HAP-1 (cell line): Measurements from ENCODE around the gene EMC9.
"Not testable (repeated sequence)": the region's sequence is repeated elsewhere in the genome, so short reads cannot be mapped to it uniquely, and the experiment has no call there.

Experiments
- DNase-seq, 2 experiments: peaks; one replicate each; pipeline ENCODE4 v3.0.0-alpha.2; 2016 to 2020; ENCODE audit warnings: low spot score in 2 of 2
- H3K27me3 ChIP-seq: fragments of 250-450 bp; sonication (Bioruptor Pico); 2 replicates; pipeline ENCODE4 v1.5.1; 2020; ENCODE audit warnings: low read depth, mild to moderate bottlenecking, moderate library complexity
- H3K36me3 ChIP-seq: fragments of 250-450 bp; sonication (Bioruptor Pico); replicated peaks from 2 replicates; pipeline ENCODE4 v1.5.1; 2020; ENCODE audit warnings: mild to moderate bottlenecking
- H3K4me1 ChIP-seq: fragments of 250-450 bp; sonication (Bioruptor Pico); 2 replicates; pipeline ENCODE4 v1.5.1; 2020; ENCODE audit warnings: mild to moderate bottlenecking
- H3K4me3 ChIP-seq: fragments of 250-450 bp; sonication (Bioruptor Pico); 2 replicates; pipeline ENCODE4 v1.5.1; 2020; ENCODE audit warnings: mild to moderate bottlenecking, moderate library complexity
- H3K9me3 ChIP-seq: fragments of 250-450 bp; sonication (Bioruptor Pico); 2 replicates; pipeline ENCODE4 v1.5.1; 2020; ENCODE audit warnings: mild to moderate bottlenecking, moderate library complexity
- in situ Hi-C: fragments of 300-500 bp; cut with MboI; formaldehyde crosslinking; loops from 3 replicates; pipeline ENCODE4 v1.14.3; 2020; ENCODE audit warnings: low sequenced_read_pairs, inconsistent platforms, mixed read lengths

EMC9 gene

DNA sequence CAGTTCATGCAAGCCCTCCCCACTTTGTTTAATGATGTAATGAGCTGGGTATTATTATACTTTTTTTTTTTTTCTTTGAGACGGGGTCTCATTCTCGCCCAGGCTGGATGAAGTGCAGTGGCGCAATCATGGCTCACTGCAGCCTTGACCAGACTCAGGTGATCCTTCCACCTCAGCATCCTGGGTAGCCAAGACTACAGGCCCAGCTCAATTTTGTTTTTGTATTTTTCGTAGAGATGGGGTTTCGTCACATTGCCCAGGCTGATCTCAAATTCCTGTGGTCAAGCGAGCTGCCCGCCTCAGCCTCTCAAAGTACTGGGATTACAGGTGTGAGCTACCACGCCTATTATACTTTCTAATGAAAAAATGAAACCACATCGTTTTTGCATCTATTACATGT is 31.3 kb downstream of the EMC9 start:
- H3K4me3 ChIP-seq = no peak overlapping the region
- H3K27me3 ChIP-seq = no peaks in the 10 kb centered on the region
- DNase-seq = no peak
- in situ Hi-C loops = no loop called here
- H3K36me3 ChIP-seq = 0 out of 2 replicates have a peak, but pooled peaks cover 3% of the 10 kb centered on the region
- no peaks in the 10 kb centered on the region for H3K4me1 ChIP-seq
- H3K9me3 ChIP-seq = no peaks in the 10 kb centered on the region

DNA sequence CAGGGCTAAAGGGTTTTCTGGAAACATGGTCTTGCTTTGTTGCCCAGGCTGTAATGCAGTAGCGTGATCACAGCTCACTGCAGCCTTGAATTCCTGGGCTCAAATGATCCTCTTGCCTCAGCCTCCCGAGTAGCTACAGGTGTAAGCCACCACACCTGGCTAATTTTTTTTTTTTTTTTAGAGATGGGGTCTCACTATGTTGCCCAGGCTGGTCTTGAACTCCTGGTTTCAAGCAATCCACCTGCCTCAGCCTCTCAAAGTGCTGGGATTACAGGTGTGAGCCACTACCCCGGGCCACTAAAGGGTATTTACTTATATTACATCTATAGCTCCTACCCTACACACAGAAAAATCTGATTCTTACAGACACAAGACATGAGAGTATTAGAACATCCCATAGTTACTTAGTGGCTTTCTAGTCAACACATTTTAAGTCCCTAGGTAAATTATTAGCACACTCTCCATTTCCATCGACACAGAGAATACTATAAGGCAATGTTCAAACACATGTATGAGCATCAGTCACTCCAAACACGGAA is 33.0 kb downstream of the EMC9 start:
- in situ Hi-C loops = no loop called here
- peaks cover 12% of the 10 kb centered on the region for H3K36me3 ChIP-seq
- no peak for DNase-seq
- no peaks in the 10 kb centered on the region for H3K4me1 ChIP-seq
- H3K4me3 ChIP-seq = no peak overlapping the region
- no peaks in the 10 kb centered on the region for H3K27me3 ChIP-seq
- H3K9me3 ChIP-seq = no peaks in the 10 kb centered on the region

DNA sequence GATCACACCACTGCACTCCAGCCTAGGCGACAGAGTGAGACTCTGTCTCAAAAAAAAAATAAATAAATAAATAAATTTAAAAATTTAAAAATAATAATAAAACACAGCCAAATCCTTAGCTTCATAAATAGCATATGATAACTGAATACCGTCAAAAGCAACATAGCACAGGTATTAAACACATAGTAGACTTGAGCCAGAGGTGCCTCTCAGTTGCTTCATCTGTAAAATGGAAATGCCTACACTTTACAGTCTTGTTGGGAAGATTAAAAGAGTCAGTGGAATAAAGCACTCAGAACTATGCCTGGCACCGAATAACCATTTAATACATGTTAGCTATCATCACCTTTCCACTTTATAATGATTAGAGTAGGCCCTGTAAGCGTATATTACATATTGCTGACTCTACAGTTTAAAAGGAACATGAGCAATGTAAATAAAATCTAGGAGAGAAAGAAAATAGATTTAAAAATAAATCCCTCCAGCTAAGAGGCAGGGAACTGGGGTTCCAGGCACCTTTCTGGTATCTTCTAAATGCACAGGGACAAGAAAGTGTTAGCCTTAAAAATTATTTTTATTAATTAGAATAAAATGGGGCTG is 34.6 kb downstream of the EMC9 start:
- no peaks in the 10 kb centered on the region for H3K27me3 ChIP-seq
- in situ Hi-C loops = no loop called here
- H3K36me3 ChIP-seq = peaks cover 23% of the 10 kb centered on the region
- no peak for DNase-seq
- no peaks in the 10 kb centered on the region for H3K4me1 ChIP-seq
- H3K4me3 ChIP-seq = no peak overlapping the region
- H3K9me3 ChIP-seq = no peaks in the 10 kb centered on the region

DNA sequence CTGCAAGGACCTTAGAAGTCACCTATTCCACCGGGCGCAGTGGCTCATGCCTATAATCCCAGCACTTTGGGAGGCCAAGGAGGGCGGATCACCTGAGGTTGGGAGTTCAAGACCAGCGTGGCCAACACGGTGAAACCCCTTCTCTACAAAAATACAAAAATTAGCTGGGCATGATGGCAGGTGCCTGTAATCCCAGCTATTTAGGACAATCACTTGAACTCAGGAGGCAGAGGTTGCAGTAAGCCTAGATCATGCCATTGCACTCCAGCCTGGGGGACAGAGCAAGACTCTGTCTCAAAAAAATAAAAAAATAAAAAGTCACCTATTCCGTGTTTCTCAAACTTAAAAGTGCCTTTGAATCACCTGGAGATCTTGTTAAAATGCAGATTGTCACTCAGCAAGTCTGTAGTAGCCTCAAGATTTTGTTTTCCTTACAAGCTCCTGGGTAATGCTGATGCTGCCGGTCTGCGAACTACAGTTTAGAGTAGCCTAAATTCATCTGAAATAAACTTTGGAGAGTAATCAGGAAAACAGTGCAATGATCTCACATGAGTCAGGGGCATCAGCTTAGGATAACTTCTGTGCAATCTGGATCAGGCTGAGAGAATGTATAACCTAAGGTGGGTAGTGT is 35.7 kb downstream of the EMC9 start:
- DNase-seq, H3K9me3 ChIP-seq, H3K4me1 ChIP-seq, in situ Hi-C loops, H3K4me3 ChIP-seq, H3K27me3 ChIP-seq: not testable (repeated sequence)
- H3K36me3 ChIP-seq = peaks cover 34% of the 10 kb centered on the region

DNA sequence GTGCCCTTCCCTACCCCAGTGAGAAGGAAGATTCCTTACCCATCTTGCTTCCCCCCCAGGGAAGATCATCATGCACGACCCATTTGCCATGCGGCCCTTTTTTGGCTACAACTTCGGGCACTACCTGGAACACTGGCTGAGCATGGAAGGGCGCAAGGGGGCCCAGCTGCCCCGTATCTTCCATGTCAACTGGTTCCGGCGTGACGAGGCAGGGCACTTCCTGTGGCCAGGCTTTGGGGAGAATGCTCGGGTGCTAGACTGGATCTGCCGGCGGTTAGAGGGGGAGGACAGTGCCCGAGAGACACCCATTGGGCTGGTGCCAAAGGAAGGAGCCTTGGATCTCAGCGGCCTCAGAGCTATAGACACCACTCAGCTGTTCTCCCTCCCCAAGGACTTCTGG is 37.9 kb downstream of the EMC9 start:
- no peak overlapping the region for H3K4me3 ChIP-seq
- H3K9me3 ChIP-seq = no peaks in the 10 kb centered on the region
- DNase-seq = no peak
- no peaks in the 10 kb centered on the region for H3K4me1 ChIP-seq
- H3K27me3 ChIP-seq = no peaks in the 10 kb centered on the region
- H3K36me3 ChIP-seq = peaks cover 57% of the 10 kb centered on the region
- in situ Hi-C loops = no loop called here

DNA sequence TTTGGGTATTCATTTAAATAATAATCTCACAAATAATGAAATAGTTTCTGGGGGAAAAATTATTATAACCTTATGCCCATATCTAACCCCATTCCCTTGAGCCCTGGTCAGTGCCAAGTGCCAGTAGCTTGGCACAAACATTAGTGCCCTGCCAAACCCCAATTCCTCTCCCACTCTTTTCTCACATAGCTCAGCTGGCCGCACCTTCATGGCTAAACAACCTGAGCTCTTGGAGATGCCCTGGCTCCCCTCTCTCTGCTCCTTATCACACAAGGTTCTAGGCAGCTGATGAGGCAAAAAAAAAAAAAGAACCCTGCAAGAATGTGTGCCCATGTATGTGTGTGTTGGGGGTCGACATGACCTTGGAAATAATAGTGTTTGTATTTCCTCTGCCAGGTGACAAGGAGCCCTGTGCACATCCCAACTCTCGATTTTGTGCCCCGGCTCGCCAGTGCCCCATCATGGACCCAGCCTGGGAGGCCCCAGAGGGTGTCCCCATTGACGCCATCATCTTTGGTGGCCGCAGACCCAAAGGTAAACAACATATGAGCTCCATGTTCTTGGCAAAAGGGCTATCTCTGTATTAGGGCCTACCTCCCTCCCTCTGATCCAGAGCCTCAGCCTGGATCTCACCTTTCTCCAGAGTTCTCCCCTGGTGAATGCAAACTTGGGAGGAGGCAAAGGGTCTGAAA is 38.9 kb downstream of the EMC9 start:
- H3K4me1 ChIP-seq = no peaks in the 10 kb centered on the region
- in situ Hi-C loops = no loop called here
- H3K4me3 ChIP-seq = no peak overlapping the region
- peaks cover 63% of the 10 kb centered on the region for H3K36me3 ChIP-seq
- H3K27me3 ChIP-seq = no peaks in the 10 kb centered on the region
- DNase-seq = no peak
- H3K9me3 ChIP-seq = no peaks in the 10 kb centered on the region

DNA sequence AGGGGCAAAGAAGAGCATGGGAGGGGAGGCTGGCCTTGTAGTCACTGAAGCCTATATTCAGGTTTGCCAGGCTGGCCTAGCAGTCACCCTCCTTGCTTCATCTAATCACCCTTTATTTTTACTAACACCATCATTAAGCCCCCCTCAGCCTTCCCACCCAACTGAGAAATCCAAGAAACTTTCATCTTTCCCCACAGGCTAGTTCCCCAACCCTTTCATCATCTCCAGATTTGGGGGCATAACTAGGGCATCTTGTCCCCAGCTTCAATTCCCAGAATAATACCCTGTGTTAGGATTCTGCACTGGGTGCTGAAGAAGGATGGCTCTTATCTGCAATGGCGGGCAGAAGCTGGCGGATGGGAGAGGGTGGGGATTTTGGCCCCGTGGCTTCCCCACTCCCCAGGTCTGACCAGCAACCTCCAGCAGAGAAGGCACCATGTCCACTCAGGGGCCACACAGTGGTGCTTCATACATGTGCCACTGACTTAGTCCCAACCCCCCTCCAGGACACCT is 40.4 kb downstream of the EMC9 start:
- no peaks in the 10 kb centered on the region for H3K9me3 ChIP-seq
- H3K4me3 ChIP-seq = no peak overlapping the region
- peaks cover 72% of the 10 kb centered on the region for H3K36me3 ChIP-seq
- in situ Hi-C loops = no loop called here
- no peaks in the 10 kb centered on the region for H3K27me3 ChIP-seq
- no peak for DNase-seq
- no peaks in the 10 kb centered on the region for H3K4me1 ChIP-seq

DNA sequence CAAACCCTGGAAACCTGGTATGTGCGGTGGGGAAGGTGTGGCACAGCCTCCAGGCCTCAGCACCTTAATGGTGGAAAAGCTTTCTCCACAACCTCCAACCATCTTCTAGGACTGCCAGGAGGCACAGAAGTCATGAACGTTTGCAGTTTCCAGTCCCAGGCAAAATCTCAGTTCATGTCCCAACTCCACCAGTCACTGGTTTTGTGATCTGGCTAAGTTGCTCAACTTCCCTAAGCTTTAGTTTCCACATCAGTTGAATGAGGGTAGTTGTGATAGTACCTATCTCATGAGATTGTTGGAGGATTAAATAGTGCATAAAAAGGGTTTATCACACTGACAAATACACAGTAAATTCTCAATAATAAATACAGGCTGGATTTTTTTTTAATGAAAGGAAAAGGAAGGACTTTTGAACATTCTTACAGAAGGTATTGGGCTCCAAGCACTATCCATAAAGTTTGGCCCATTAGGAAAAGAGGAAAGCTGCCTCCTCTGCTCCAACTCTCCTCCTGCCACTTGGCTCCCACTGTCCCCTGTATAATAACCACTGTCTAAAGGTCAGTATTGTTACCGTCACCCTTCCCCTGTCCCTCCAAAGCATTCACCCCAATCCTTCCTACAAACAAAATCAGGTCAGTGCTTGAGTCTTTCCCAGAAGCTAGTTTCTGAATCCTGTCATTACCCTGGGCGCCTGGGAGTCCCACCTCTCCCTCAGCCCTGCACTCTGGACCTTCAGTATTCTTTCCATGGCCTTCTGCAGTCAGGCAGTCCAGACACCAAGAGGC is 41.0 kb downstream of the EMC9 start:
- Histone ChIP-seq H3K9me3 (no peaks in the 10 kb centered on the region), H3K36me3 (peaks cover 72% of the 10 kb centered on the region), H3K27me3 (no peaks in the 10 kb centered on the region), H3K4me1 (peaks cover 2% of the 10 kb centered on the region), H3K4me3 (no peak overlapping the region)
- no peak for DNase-seq
- in situ Hi-C loops = no loop called here

DNA sequence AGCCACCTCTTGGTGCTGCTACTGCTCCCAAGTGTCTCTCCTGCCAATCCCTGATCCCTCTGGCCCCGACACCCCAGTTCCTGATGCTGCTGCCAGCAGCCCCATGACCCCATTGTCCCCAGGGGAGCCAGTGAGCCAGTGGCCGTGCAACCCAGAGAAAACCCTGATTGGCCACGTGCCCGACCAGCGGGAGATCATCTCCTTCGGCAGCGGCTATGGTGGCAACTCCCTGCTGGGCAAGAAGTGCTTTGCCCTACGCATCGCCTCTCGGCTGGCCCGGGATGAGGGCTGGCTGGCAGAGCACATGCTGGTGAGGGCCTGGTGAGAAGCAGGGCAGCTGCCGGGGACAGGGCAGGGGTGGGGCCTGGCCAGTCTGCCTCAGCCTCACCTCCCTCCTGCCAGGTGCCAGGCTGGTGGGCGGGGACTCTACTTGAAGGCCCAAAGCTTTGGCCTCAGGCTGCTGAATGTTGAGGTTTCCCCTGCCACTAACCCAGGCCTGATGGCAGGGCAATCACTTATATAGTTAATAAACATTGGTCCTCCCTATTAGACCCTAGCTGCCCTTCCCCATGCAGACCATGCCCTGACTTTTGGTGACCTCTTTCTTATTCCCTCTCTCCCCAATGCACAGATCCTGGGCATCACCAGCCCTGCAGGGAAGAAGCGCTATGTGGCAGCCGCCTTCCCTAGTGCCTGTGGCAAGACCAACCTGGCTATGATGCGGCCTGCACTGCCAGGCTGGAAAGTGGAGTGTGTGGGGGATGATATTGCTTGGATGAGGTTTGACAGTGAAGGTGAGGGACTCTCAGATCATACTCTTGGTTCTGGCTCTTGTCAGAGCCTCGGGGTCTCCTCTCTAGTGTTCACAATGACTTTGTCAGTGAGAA is 42.2 kb downstream of the EMC9 start:
- in situ Hi-C loops = loop anchor here (10.0 kb wide), 1 partner anchor 84 kb away; no protein-coding TSS in a partner anchor
- Histone ChIP-seq H3K9me3 (no peaks in the 10 kb centered on the region), H3K4me3 (no peak overlapping the region), H3K36me3 (peaks cover 68% of the 10 kb centered on the region), H3K27me3 (no peaks in the 10 kb centered on the region), H3K4me1 (peaks cover 6% of the 10 kb centered on the region)
- no peak for DNase-seq

DNA sequence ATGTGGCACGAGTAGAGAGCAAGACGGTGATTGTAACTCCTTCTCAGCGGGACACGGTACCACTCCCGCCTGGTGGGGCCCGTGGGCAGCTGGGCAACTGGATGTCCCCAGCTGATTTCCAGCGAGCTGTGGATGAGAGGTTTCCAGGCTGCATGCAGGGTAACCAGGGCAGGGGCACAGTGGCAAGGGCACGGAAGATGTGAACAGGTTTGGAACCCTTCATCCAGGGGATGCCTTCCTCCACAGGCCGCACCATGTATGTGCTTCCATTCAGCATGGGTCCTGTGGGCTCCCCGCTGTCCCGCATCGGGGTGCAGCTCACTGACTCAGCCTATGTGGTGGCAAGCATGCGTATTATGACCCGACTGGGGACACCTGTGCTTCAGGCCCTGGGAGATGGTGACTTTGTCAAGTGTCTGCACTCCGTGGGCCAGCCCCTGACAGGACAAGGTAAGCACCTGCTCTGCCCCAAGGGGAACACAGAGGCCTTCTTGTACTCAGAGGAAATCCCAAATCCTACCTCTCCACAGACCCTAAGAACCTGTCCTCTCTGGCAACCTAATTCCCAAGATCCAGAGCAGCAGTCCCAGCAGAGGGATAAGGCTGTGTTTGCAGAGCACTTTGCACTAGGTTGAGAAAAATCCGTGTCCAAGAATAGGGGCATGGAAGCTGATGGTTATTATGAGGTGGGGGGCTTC is 43.0 kb downstream of the EMC9 start:
- no peak for DNase-seq
- H3K4me1 ChIP-seq = peaks cover 10% of the 10 kb centered on the region
- no peak overlapping the region for H3K4me3 ChIP-seq
- peaks cover 60% of the 10 kb centered on the region for H3K36me3 ChIP-seq
- H3K27me3 ChIP-seq = no peaks in the 10 kb centered on the region
- in situ Hi-C loops = loop anchor here (10.0 kb wide), 1 partner anchor 84 kb away; no protein-coding TSS in a partner anchor
- H3K9me3 ChIP-seq = no peaks in the 10 kb centered on the region

DNA sequence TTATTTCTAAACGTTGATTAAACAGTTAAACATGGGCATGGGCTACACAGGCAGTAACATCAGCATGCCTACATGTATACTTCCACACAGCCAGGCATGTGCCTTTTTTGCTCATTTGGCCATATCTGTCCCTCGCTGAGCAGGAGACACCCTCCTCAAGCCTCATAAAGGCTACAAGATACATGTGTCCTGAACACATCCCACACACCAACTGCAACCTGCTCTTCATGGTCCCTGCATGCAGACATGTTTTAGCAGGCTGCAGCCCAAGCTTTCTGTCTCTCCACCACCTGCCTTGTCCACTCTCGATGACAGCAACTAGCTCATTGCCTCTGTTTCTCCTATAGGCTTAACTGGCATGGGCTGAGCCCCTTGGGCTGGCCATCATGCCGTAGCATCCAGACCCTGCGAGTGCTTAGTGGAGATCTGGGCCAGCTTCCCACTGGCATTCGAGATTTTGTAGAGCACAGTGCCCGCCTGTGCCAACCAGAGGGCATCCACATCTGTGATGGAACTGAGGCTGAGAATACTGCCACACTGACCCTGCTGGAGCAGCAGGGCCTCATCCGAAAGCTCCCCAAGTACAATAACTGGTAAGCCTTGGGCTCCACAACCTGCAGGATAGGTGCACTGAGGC is 44.7 kb downstream of the EMC9 start:
- no peak for DNase-seq
- Histone ChIP-seq H3K27me3 (no peaks in the 10 kb centered on the region), H3K4me1 (peaks cover 11% of the 10 kb centered on the region), H3K4me3 (no peak overlapping the region), H3K9me3 (no peaks in the 10 kb centered on the region), H3K36me3 (peaks cover 47% of the 10 kb centered on the region)
- in situ Hi-C loops = loop anchor here (10.0 kb wide), 1 partner anchor 82 kb away; no protein-coding TSS in a partner anchor
